ENCODE measurements around the gene GIPR.
A peak's percentile ranks its signal among the peaks of the same experiment; 100 is the strongest.
"Not testable (repeated sequence)": the region's sequence is repeated elsewhere in the genome, so short reads cannot be mapped to it uniquely, and the experiment has no call there.

Gene GIPR, protein sequence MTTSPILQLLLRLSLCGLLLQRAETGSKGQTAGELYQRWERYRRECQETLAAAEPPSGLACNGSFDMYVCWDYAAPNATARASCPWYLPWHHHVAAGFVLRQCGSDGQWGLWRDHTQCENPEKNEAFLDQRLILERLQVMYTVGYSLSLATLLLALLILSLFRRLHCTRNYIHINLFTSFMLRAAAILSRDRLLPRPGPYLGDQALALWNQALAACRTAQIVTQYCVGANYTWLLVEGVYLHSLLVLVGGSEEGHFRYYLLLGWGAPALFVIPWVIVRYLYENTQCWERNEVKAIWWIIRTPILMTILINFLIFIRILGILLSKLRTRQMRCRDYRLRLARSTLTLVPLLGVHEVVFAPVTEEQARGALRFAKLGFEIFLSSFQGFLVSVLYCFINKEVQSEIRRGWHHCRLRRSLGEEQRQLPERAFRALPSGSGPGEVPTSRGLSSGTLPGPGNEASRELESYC

DNA sequence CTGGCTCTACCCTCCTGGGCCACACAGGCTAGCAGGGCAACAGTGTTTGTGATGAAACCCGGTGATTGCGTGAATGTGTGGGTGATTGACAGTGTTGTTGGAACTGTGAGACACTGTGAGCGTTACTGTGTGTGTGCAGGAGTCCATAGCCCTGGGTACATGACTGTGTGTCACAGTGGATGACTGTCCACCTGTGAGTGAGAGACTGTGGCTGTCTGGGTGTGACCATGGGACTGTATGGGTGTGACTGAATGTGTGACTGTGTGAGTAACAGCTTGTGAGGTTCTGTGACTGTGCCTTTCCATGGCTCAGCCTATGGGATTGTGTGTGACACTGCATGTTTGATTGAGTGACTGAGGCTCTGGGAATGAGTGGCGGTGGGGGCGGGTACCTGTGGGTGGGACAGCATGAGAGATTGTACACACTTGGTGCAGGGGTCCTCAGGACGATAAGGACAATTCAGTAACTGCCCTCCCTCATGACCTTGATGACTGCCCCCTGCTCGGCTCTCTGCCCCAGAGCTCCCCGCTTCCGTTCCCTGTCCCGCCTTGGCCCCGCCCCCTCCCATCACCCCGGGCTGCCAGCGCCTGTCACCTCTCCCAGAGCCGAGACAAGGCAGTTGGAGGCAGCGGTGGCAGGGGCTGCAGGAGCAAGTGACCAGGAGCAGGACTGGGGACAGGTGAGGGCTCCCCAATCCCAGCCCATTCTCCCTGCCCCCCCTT, at the start of gene GIPR:
Gene GIPR (plus strand): TSS at position 602 of the 722 bp plus-strand sequence. CDS start 1,300 bp downstream, outside the sequence.
- H3K4me3 ChIP-seq (ENCODE audit: low read length) = peak within 1 kb of the TSS; percentile 85
- no peak for TF ChIP-seq ZNF274 (IDR thresholded peaks at IDR 0.05; ENCODE audit: low read depth, low read length)

GRCh38 chr19:45621389-45621788, 46.6 kb upstream of the GIPR start:
- no peak for TF ChIP-seq ZNF274 (IDR thresholded peaks at IDR 0.05; ENCODE audit: low read depth, low read length)
- no peak overlapping the region for H3K4me3 ChIP-seq (ENCODE audit: low read length)

- no peak for TF ChIP-seq ZNF274 (IDR thresholded peaks at IDR 0.05; ENCODE audit: low read depth, low read length)
- no peak overlapping the region for H3K4me3 ChIP-seq (ENCODE audit: low read length)
Measured at GRCh38 chr19:45621976-45622503, 46.0 kb upstream of the GIPR start.

GRCh38 chr19:45623984-45624383, 44.0 kb upstream of the GIPR start:
- H3K4me3 ChIP-seq (ENCODE audit: low read length) = no peak overlapping the region
- no peak for TF ChIP-seq ZNF274 (IDR thresholded peaks at IDR 0.05; ENCODE audit: low read depth, low read length)

DNA sequence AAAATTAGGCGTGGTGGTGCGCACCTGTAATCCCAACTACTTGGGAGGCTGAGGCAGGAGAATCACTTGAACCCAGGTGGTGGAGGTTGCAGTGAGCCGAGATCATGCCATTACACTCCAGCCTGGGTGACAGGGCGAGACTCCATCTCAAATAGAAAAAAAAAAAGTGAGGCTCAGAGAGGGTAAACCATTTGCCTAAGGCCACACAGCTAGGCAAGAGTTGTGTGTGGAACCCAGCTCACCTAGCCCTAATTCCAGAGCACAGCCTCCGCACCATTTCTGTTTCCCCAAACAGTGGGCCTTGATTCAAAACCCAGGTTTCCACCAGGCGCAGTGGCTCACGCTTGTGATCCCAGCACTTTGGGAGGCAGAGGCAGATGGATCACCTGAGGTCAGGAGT, 39.8 kb upstream of the GIPR start:
- H3K4me3 ChIP-seq (ENCODE audit: low read length) = not testable (repeated sequence)

DNA sequence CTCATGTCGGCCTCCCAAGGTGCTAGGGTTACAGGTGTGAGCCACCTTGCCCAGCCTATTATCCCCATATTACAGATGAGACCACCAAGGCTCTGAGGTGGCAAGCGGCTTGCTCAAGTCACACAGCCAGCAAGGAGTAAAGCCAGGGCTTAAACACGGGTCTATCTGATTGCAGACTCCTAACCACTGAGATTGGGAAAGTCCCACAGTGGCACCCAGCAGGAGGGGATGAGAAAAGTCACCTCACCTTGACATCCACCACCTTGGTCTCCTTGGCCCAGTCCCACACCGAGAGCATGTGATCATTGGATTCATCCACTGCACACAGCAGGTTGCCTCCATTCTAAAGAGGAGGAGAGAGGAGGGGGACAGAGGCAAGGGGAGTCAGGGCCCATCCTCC, 38.3 kb upstream of the GIPR start:
- H3K4me3 ChIP-seq (ENCODE audit: low read length) = no peak overlapping the region
- TF ChIP-seq ZNF274 (IDR thresholded peaks at IDR 0.05; ENCODE audit: low read depth, low read length) = no peak

DNA sequence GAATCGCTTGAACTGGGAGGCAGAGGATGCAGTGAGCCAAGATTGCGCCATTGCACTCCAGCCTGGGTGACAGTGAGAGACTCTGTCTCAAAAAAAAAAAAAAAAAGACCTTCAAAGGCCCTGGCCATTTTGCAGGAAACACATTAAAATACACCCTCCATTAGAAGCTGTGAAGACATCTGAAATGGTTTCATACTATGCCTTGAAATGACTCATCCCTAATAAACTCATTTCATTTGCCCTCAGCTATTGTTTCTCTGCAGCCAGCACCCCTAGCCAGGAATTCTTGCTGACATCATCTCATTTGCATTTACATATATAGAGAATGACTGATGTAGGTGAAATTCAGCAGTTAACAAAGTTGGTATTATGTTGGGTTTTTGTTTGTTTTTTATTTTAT, 37.6 kb upstream of the GIPR start:
- no peak overlapping the region for H3K4me3 ChIP-seq (ENCODE audit: low read length)
- TF ChIP-seq ZNF274 (IDR thresholded peaks at IDR 0.05; ENCODE audit: low read depth, low read length) = no peak

DNA sequence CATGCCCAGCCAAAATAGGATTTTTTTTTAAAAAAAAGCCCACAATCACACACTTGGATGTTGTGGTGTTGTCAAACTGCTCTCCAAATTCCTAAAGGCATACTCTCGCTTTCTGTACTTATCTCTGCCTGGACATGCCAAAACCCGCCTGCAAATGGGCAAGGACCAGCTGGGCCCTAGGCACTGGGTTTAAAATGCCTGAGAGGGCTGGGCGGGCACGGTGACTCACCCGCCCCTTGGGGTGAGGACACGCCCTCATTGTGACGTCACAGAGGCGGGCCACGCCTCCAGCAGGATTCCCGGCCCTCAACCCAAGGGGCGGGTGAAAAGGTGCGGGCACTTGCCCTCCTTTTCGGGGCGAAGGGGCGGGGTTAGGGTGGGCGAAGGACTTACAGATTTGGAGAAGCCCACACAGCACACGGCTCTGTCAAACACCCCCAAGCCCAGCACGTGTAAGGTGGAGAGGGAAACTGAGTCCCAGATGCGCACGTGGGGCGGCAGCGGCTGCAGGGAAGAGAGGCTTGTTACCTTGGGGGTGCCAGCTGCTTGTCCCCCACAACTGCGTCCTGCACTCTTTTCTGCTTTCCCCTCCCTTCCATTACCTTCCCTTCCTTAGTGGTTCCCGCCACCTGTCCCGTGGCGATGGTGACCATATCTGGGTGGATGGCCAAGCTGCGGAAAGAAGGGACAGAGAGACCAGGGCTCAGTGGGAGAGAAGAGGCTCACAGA, 35.4 kb upstream of the GIPR start:
- no peak for TF ChIP-seq ZNF274 (IDR thresholded peaks at IDR 0.05; ENCODE audit: low read depth, low read length)
- no peak overlapping the region for H3K4me3 ChIP-seq (ENCODE audit: low read length)

GRCh38 chr19:45636275-45636674, 31.7 kb upstream of the GIPR start:
- TF ChIP-seq ZNF274 (IDR thresholded peaks at IDR 0.05; ENCODE audit: low read depth, low read length) = no peak
- no peak overlapping the region for H3K4me3 ChIP-seq (ENCODE audit: low read length)

DNA sequence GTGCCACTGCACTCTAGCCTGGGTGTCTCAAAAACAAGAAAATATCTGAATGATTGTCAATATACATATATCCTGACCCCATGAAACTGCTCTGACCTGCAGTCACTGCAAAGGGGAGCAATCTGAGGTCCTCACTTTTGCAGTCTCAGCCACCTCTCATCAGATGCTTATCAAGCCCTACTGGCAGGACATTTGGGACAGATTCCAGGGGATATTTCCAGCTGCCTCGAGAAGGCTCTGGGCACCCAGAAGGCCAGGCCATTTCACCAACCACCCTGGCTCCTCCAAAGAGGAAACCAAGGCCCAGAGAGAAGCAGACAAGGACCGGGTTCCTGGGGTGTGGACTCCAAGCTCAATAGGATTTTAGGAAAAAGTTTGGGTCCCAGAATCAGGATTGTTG, 31.1 kb upstream of the GIPR start:
- H3K4me3 ChIP-seq (ENCODE audit: low read length) = no peak overlapping the region
- no peak for TF ChIP-seq ZNF274 (IDR thresholded peaks at IDR 0.05; ENCODE audit: low read depth, low read length)

GRCh38 chr19:45637890-45638667, 29.9 kb upstream of the GIPR start:
- H3K4me3 ChIP-seq (ENCODE audit: low read length) = peak overlapping the region; percentile 73; the same call in 1 of the 2 replicates
- no peak for TF ChIP-seq ZNF274 (IDR thresholded peaks at IDR 0.05; ENCODE audit: low read depth, low read length)

DNA sequence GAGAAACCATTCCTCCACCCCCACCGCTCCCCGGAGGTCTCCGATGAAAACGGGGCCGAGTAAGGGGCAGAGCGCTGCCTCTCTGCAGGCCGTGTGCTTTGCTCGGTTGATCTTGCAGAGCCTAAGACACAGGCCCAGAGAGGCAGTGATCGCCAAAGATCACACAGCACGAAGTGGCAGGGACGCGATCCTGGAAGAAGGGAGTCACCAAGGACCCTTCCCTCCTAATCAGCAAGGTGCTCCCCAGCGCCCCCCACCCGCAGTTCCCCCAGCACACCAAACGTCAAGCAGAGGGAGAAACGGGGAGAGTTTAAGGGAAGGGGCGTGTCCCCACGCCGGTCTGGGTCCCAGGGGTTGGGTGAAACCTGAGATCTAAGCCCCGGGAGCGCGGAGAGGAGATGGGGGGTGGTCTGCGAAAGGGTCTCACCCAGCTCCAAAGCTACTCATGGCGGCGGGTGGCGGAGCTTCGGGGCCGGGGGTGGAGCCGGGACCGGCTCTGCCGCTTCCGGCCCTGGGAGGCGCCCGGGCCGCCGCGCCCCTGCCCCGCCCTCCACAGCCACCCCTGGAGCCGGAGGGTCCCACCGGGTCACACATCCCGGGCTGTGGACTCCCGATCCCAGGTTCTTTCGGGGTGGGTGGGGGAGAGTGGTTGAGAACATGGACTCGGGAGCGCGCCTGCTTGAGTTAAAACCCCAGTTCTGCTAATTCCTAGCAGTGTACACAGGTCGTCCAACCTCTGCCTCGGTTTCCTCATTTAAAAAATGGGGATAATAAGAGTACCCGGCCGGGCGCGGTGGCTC, 28.9 kb upstream of the GIPR start, which contains the start of gene EML2:
Gene EML2 (minus strand): TSS at position 468 of the 800 bp plus-strand sequence. CDS start 21 bp downstream, at position 447.
- TF ChIP-seq ZNF274 (IDR thresholded peaks at IDR 0.05; ENCODE audit: low read depth, low read length) = no peak
- H3K4me3 ChIP-seq (ENCODE audit: low read length) = peak within 1 kb of the TSS; percentile 73

DNA sequence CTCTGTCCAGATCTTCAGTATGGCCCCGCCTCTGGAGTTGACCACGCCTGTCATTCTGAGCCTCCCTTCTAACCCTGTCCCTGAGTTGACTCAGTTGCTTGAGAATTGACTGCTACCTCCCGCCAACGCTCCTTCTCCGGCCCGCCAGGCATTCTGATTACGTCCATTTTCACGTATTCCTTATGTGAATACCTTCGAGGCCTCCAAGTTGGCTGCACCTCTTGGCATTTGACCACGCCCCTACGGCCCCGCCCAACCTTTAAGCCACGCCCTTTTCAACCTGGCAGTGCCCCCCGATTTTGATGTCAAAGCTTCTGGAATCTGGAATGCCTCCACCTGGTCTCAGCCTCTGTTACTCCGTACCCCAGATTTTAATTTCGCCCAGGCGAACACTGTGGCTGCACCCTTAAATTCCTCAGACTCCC, 27.2 kb upstream of the GIPR start:
- no peak for TF ChIP-seq ZNF274 (IDR thresholded peaks at IDR 0.05; ENCODE audit: low read depth, low read length)
- peak overlapping the region; percentile 26; the same call in 1 of the 2 replicates for H3K4me3 ChIP-seq (ENCODE audit: low read length)

Data from GM08714 (cell line).